Fibroblast of skin of scalp (primary cell): Measurements from ENCODE around the gene RTN3.
"Not testable (repeated sequence)": the region's sequence is repeated elsewhere in the genome, so short reads cannot be mapped to it uniquely, and the experiment has no call there.

Experiments used
- DNase-seq: peaks from one replicate; pipeline ENCODE4 v3.0.0-alpha.2; 2013

Gene RTN3

GRCh38 chr11:63683133-63683991 is 2.1 kb downstream of the RTN3 start:
- DNase-seq, result peak; percentile 41

GRCh38 chr11:63685158-63685721 is 3.9 kb downstream of the RTN3 start:
- not testable (repeated sequence) for DNase-seq

- DNase-seq, result peak; percentile 65
Measured at GRCh38 chr11:63686926-63687325, 5.6 kb downstream of the RTN3 start.

GRCh38 chr11:63687845-63688244 is 6.5 kb downstream of the RTN3 start:
- no peak for DNase-seq

- no peak for DNase-seq
Measured at GRCh38 chr11:63694596-63694995, 13.3 kb downstream of the RTN3 start.

GRCh38 chr11:63698976-63699733 is 17.9 kb downstream of the RTN3 start:
- no peak for DNase-seq

GRCh38 chr11:63699896-63700295 is 18.6 kb downstream of the RTN3 start:
- DNase-seq, result no peak

GRCh38 chr11:63705526-63705925 is 24.2 kb downstream of the RTN3 start:
- DNase-seq, result no peak

GRCh38 chr11:63708764-63709163 is 27.5 kb downstream of the RTN3 start:
- no peak for DNase-seq

- no peak for DNase-seq
Measured at GRCh38 chr11:63709336-63709884, 28.1 kb downstream of the RTN3 start.

GRCh38 chr11:63710476-63711217 is 29.3 kb downstream of the RTN3 start:
- peak; percentile 68 for DNase-seq

GRCh38 chr11:63711838-63712237 is 30.5 kb downstream of the RTN3 start:
- no peak for DNase-seq

- no peak for DNase-seq
Measured at GRCh38 chr11:63713766-63714165, 32.5 kb downstream of the RTN3 start.

GRCh38 chr11:63716046-63716445 is 34.7 kb downstream of the RTN3 start:
- no peak for DNase-seq

GRCh38 chr11:63719001-63719400 is 37.7 kb downstream of the RTN3 start:
- no peak for DNase-seq

GRCh38 chr11:63719987-63720386 is 38.7 kb downstream of the RTN3 start:
- peak; percentile 31 for DNase-seq

- no peak for DNase-seq
Measured at GRCh38 chr11:63720611-63721010, 39.3 kb downstream of the RTN3 start.

GRCh38 chr11:63729326-63729725 is 48.0 kb downstream of the RTN3 start:
- DNase-seq, result no peak

GRCh38 chr11:63736864-63737263 is 55.6 kb downstream of the RTN3 start:
- DNase-seq, result no peak

GRCh38 chr11:63737718-63738117 is 56.4 kb downstream of the RTN3 start:
- DNase-seq, result peak; percentile 13

- peak; percentile 74 for DNase-seq
Measured at GRCh38 chr11:63738720-63739360, 57.5 kb downstream of the RTN3 start.
